Endometrial microvascular endothelial cells (primary cell): Measurements from ENCODE around the gene RHEB. TPM values are rescaled to one million over a fixed set of nuclear protein-coding genes. Genes with fewer than 3 reads are reported as not detected.

Experiments
- in situ Hi-C: cut with HindIII; loops from 2 replicates; pipeline ENCODE4 v1.10.0; 2017; ENCODE audit warnings: low sequenced_read_pairs, low pct_unique_long_range_greater_than_20kb; ENCODE audit errors: inconsistent ontology term
- total RNA-seq: library from RNA; depleted of rRNA; stranded (reverse); fragments of >200 nt; gene quantifications from one replicate; pipeline ENCODE4 v1.2.3, GENCODE V29; 2015; ENCODE audit errors: inconsistent ontology term

The RHEB gene
- total RNA-seq, 1 donor from 2014 or later = 115 TPM

DNA sequence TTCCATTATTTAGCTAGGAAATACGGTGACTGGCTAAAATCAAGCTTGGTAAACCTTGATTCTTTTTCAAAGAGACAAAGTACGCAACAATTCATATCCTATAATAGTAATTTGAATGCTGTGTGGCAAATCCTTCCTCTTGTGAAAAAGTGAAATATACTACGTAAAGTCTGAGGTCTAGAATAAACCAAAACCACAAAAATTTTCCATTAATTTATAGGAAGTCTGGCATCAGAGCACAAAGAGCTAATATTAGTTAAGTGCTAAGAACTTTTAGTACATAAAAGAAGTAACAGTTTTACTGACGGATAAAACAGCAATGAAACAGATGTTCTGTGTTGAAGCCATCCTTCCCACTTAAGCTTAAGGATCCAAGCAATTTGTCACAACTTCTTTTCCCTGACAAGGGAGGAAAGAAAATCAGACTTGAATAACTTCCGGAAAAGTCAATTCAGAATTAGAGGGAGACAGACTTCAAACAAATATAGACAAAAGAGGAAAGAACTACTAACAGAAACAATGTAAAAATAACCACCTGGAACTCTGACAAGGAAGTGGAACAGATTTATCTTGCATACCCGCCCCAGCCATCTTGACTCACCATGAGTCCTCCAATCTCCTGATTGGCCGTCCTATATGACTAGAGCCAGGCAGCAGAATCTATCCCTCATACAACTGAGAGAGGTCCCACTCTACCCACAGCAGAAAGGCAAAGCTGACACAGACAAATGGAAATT lies 34.6 kb downstream of the RHEB start:
- in situ Hi-C loops = loop anchor here (10.0 kb wide), 1 partner anchor 140 kb away; no protein-coding TSS in a partner anchor

DNA sequence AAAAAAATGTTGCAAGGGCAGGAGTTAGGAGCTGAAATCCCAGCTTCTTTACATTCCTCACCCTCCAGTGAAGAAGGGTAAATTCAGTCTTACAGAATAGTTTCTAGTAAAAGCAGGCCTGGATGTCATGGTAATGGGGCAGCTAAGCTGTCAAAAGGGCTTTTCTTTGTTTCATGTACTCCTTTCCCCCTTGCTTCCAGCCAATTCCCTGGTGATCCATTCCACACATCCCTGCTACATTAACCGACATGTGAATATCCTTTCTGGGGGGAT lies 36.0 kb downstream of the RHEB start:
- in situ Hi-C loops = loop anchor here (10.0 kb wide), 1 partner anchor 141 kb away; no protein-coding TSS in a partner anchor

DNA sequence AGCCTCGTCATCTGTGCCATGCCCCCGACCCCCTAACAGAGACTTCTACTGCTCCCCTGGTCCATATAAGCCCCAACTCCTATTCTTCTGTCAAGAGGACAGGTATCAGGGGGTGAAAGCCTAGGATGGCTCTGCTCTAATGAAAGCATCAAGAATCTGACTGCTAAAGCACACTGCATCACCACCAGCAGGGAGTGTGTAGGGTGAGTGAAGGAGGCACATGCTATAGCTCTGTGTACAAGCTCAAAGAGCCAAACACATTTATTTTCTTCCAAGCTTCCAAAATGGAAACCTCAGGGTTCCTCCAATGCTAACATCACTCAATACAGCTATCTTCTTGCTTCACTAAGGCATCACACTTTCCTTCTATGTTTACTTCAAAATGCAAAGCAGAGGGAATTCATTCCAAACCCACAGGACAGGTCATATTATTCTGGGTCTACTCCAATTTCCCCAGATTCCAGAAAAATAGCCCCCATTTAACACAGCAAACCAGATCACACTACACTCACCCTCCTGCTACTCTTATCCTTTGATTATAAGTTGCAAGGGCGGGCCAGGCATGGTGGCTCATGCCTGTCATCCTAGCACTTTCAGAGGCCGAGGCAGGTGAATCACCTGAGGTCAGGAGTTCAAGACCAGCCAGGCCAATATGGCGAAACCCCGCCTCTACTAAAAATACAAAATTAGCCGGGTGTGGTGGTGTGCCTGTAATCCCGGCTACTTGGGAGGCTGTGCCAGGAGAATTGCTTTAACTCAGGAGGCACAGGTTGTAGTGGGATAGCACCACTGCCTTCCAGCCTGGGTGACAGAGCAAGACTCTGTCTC lies 36.6 kb downstream of the RHEB start:
- in situ Hi-C loops = loop anchor here (10.0 kb wide), 1 partner anchor 142 kb away; no protein-coding TSS in a partner anchor

DNA sequence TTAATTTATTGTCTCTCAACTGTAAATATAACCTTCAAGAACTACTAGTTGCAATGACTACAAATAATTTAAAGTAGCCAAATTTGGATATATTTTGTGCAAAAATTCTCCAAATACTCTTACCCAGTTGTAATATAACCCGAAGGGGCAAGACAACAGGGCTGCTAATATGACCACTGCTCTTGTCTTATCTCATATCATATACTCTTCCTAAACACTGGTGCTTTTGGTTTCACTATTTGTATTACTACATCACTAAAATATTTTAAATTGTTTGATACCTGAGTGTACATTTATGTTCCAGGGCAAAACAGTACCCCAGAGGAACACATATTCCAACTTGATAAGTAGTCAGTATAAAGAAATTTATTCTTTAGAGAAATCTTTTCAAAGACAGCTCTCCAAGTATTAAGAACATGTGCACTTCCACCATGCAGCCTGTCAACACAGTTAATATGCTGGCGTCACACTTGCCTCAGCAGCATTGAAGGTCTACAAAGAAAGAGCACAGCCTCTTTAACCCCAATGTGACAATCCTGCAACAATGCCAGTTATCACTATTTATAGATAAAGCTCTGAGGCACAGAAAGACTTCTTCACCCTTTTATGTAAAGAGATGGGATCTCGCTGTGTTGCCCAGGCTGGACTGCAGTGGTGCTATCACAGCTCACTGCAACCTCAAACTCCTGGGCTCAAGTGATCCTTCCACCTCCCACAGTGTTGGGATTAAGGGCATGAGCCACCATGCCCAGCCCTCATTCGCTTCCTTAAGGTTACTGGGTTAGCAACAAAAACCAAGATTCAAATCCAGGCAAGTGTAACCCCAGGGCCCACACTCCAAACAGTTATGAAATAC lies 37.8 kb downstream of the RHEB start:
- in situ Hi-C loops = loop anchor here (10.0 kb wide), 1 partner anchor 143 kb away; no protein-coding TSS in a partner anchor

DNA sequence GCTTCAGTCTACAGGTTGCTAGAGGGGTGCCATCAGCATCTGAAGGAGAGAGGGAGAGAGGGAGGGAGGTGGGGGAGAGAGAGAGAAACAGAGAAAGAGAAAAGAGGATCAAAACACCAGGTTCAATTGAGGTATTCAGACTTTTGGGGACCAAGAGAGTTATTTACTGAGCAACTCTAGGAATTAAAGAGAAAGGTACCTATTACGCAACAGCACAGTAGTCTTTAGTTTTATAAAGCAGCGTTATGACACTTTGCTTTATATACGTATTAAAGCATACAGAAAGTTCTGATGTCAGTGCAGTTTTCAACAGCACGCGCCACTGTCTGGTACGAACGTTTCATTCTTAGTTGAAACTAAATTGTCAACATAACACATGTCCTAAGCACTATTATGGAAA lies 41.8 kb downstream of the RHEB start:
- in situ Hi-C loops = no loop called here

- in situ Hi-C loops = no loop called here
These were observed 46.9 kb downstream of the RHEB start for GRCh38 chr7:151472644-151473380.

GRCh38 chr7:151470711-151471110 lies 49.0 kb downstream of the RHEB start:
- in situ Hi-C loops = no loop called here

GRCh38 chr7:151469281-151469680 lies 50.4 kb downstream of the RHEB start:
- in situ Hi-C loops = no loop called here

DNA sequence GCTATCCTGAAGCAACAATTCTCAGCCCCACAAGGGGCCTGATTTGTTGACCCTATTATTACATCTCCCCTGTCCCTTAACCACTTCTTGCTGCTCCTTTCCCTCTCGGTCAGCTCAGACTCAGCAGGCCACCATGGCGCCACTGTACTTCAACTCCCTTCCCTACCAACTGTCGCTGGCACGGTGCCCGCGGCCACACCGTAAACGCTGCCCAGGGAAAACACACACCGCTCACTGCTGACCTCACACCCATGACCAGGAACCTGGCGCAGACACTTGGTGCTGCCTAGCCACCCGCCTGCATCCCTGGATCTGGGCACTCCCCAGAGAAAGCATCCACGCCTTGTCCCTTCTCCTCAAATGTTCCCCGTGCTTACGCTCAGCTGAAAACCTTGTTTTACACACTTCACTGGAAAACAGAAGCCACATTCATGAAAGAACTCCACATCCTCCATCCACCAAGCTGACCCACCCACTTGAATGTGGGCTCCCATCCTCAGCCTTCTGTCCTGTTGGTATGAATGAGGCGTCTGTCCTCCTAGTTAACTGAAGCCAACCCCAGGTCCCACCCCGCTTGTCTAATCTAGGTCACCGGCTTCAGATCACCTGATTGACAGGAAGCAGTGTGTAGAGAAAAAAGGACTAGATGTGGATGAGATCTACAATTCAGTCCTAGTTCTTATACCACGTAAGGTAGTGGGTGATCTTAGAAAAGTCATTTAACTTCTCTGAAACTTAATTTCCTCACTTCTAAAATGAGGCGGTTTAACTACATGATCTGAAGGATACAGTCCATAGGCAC lies 51.3 kb downstream of the RHEB start:
- in situ Hi-C loops = no loop called here

- in situ Hi-C loops = no loop called here
These were observed 54.5 kb downstream of the RHEB start for GRCh38 chr7:151465169-151465568.

- in situ Hi-C loops = no loop called here
These were observed 57.4 kb downstream of the RHEB start for GRCh38 chr7:151462306-151462779.

- in situ Hi-C loops = no loop called here
These were observed 57.8 kb downstream of the RHEB start for GRCh38 chr7:151461942-151462230.

- in situ Hi-C loops = no loop called here
These were observed 58.4 kb downstream of the RHEB start for GRCh38 chr7:151461096-151461941.

GRCh38 chr7:151460474-151460855 lies 59.2 kb downstream of the RHEB start:
- in situ Hi-C loops = no loop called here

DNA sequence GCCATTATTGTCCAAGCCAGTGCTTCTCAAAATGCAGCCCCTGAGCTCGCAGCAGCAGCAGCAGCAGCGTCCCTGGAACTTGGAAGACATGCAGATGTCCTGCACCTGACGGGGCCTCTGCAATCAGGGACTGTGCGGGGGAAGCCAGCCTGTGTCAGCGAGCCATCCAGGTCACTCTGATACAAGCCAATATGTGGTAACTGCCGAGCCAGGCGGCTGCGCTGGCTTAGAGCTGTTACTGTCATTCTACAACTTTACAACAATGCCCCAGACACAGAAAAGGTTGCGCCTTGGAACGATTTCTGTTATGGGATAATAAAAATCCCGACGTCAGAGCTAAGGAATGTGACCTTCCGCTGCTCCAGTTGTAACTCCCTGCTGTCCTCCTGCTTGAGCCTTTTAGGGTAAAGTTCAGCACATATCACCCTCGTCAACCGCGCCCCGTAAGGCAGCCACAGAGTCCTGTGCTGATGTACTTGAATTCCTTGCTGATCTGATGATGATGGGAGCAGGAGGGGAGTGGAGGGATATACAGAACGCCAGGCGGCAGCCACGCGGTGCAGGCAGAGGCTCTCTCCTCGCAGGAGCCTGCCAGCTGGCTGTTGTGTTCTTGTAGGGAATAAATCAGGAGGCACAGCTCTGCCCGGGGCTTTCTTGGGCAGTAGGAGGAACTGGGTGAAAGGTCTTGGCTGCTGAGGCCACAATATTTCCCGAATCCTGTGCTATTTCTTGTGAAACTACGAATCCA lies 59.8 kb downstream of the RHEB start:
- in situ Hi-C loops = no loop called here

GRCh38 chr7:151457534-151457933 lies 62.2 kb downstream of the RHEB start:
- in situ Hi-C loops = no loop called here

DNA sequence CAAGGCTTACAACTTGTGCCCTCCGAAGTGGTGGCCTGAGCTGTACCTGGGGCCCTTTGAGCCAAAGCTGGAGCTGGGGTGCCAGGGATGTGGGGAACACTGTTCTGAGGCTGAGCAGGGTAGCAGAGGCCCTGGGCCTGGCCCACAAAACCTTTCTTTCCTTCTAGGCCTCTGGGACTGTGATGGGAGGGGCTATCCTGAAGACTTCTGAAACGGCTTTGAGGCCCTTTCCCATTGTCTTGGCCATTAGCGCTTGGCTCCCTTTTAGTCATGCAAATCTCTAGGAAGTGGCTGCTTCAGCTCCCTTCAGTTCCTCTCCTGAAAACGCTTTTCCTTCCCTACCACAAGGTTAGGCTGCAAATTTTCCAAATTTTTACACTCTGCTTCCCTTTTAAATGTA lies 62.9 kb downstream of the RHEB start:
- in situ Hi-C loops = no loop called here
